Glutamatergic neuron (in vitro differentiated cells): Measurements from ENCODE around the gene SALL4. TPM values are rescaled to one million over a fixed set of nuclear protein-coding genes. Genes with fewer than 3 reads are reported as not detected.
"Not testable (repeated sequence)": the region's sequence is repeated elsewhere in the genome, so short reads cannot be mapped to it uniquely, and the experiment has no call there.

ENCODE experiments used
- DNase-seq: peaks from one replicate; pipeline ENCODE4 v3.0.0; 2022
- H3K27ac Mint-ChIP-seq: one replicate; pipeline ENCODE4 v1.8.0; 2020; ENCODE audit warnings: mild to moderate bottlenecking, mixed read lengths, inconsistent platforms; ENCODE audit not compliant: unreplicated experiment
- H3K27me3 Mint-ChIP-seq: one replicate; pipeline ENCODE4 v1.8.0; 2020; ENCODE audit warnings: mild to moderate bottlenecking, moderate library complexity, mixed read lengths, inconsistent platforms; ENCODE audit not compliant: unreplicated experiment
- H3K36me3 Mint-ChIP-seq: one replicate; pipeline ENCODE4 v1.8.0; 2020; ENCODE audit warnings: mild to moderate bottlenecking, mixed read lengths, inconsistent platforms; ENCODE audit not compliant: unreplicated experiment
- H3K4me1 Mint-ChIP-seq: one replicate; pipeline ENCODE4 v1.8.0; 2020; ENCODE audit warnings: mild to moderate bottlenecking, low read depth, mixed read lengths, inconsistent platforms; ENCODE audit not compliant: unreplicated experiment
- H3K4me3 Mint-ChIP-seq: one replicate; pipeline ENCODE4 v1.8.0; 2020; ENCODE audit warnings: mild to moderate bottlenecking, mixed read lengths, inconsistent platforms; ENCODE audit not compliant: unreplicated experiment
- H3K9me3 Mint-ChIP-seq: one replicate; pipeline ENCODE4 v1.8.0; 2020; ENCODE audit warnings: mild to moderate bottlenecking, moderate library complexity, mixed read lengths, inconsistent platforms; ENCODE audit not compliant: unreplicated experiment
- CTCF ChIP-seq: fragments of 200-600 bp; sonication (generic); IDR thresholded peaks from one replicate; pipeline ENCODE4 v1.5.0; 2021; ENCODE audit not compliant: partially characterized antibody, unreplicated experiment
- total RNA-seq: library from RNA; stranded (reverse); fragmentation: NEBNext Ultra II Directional; extraction: Animal tissue kit (Norgen Biotek cat#: 25700); gene quantifications from one replicate; pipeline ENCODE4 v1.2.1, GENCODE V29; 2021; ENCODE audit not compliant: unreplicated experiment

SALL4 gene
- total RNA-seq, 1 donor from 2014 or later: 41.0 TPM

- Mint-ChIP-seq H3K27ac (no peak overlapping the region), H3K4me3 (no peak overlapping the region), H3K27me3 (no peaks in the 10 kb centered on the region), H3K9me3 (peaks cover 2% of the 10 kb centered on the region), H3K36me3 (no peaks in the 10 kb centered on the region), H3K4me1 (peaks cover 7% of the 10 kb centered on the region)
- no peak for TF ChIP-seq CTCF
- no peak for DNase-seq
Observed at GRCh38 chr20:51747182-51747911, 55.0 kb downstream of the SALL4 start.

- no peaks in the 10 kb centered on the region for H3K27me3 Mint-ChIP-seq
- TF ChIP-seq CTCF: no peak
- no peaks in the 10 kb centered on the region for H3K36me3 Mint-ChIP-seq
- H3K4me1 Mint-ChIP-seq: peaks cover 10% of the 10 kb centered on the region
- no peak overlapping the region for H3K27ac Mint-ChIP-seq
- no peaks in the 10 kb centered on the region for H3K9me3 Mint-ChIP-seq
- DNase-seq: no peak
- no peak overlapping the region for H3K4me3 Mint-ChIP-seq
Observed at GRCh38 chr20:51745804-51746203, 56.5 kb downstream of the SALL4 start.

GRCh38 chr20:51740838-51741237, 61.5 kb downstream of the SALL4 start:
- no peaks in the 10 kb centered on the region for H3K9me3 Mint-ChIP-seq
- no peak overlapping the region for H3K4me3 Mint-ChIP-seq
- H3K4me1 Mint-ChIP-seq: peaks cover 12% of the 10 kb centered on the region
- no peaks in the 10 kb centered on the region for H3K27me3 Mint-ChIP-seq
- H3K27ac Mint-ChIP-seq: no peak overlapping the region
- TF ChIP-seq CTCF: no peak
- DNase-seq: no peak
- H3K36me3 Mint-ChIP-seq: no peaks in the 10 kb centered on the region

- H3K9me3 Mint-ChIP-seq, H3K36me3 Mint-ChIP-seq, H3K27me3 Mint-ChIP-seq, H3K27ac Mint-ChIP-seq, DNase-seq, H3K4me3 Mint-ChIP-seq: not testable (repeated sequence)
- H3K4me1 Mint-ChIP-seq: peaks cover 15% of the 10 kb centered on the region
Observed at GRCh38 chr20:51740308-51740707, 62.0 kb downstream of the SALL4 start.

- TF ChIP-seq CTCF: no peak
- no peak overlapping the region for H3K4me3 Mint-ChIP-seq
- no peak for DNase-seq
Observed at GRCh38 chr20:51739722-51740249, 62.5 kb downstream of the SALL4 start.

More at GRCh38 chr20:51739722-51740249, 62.5 kb downstream of the SALL4 start:
- H3K9me3 Mint-ChIP-seq: no peaks in the 10 kb centered on the region
- peaks cover 15% of the 10 kb centered on the region for H3K4me1 Mint-ChIP-seq
- H3K27ac Mint-ChIP-seq: no peak overlapping the region
- H3K27me3 Mint-ChIP-seq: no peaks in the 10 kb centered on the region
- H3K36me3 Mint-ChIP-seq: no peaks in the 10 kb centered on the region
